GM18498 (cell line): ENCODE data around the gene R3HDM2.

ENCODE experiments used
- ATAC-seq: cut with Tn5 transposase; IDR thresholded peaks from one replicate; pipeline ENCODE4 v1.9.1; 2021; ENCODE audit warnings: mild to moderate bottlenecking, moderate library complexity; ENCODE audit not compliant: unreplicated experiment

R3HDM2 gene

DNA sequence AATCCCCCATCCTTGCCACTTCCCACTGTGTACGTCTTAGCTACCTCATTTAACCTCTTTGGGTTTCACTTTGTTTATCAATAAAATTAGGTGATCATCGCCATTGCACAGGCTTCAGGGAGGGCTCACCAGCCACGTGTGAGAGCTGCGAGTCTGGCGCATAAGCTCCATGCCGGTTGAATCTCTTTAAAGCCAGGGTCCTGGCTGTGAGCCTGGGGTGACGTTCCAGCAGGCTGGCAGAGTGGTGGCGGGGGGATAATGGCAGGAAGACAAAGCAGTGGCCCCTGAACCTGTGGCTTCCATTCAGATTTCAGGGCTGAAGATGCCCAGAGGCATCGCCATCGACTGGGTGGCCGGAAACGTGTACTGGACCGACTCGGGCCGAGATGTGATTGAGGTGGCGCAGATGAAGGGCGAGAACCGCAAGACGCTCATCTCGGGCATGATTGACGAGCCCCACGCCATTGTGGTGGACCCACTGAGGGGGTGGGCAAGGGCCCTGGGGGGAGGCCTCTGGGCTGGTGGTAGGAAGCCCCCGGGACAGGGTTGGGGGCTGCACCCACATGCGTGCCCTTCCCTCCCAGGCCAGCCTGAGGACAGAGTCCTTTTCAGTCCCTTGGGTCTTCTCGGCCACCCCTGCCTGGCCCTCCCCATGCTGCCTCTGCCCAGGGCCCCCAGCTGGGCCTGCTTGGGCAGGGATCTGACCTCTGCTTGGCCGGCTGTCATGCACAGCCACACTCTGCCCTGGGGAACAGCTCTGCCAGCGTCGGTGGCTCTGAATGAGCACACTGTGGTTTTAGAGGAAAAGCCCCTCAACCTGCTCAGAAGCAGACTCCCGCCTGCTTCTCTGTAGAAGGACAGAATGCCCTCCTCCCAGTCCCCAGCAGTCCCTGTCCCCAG, 222.9 kb downstream of the R3HDM2 start:
- no peak for ATAC-seq

DNA sequence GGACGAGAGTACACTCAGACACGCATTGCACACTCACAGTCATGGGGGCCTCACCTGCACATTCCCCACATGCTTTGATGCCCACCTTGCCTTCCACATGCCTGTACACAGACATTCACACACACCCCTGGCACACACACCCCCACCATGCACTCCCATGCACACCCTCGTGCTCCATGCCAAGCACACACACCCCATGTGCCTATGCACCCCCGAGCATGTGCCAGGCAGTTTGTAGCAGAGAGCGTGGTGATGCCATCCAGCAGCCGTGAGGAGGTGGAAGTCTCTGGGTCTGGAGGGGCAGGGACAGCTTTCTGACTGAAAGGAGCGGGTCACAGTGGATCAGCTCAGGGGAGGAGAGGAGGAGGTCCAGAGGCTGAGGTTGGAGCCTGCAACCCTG, 224.9 kb downstream of the R3HDM2 start:
- no peak for ATAC-seq

GRCh38 chr12:57205186-57205585, 225.7 kb downstream of the R3HDM2 start:
- ATAC-seq = no peak

GRCh38 chr12:57204454-57204853, 226.4 kb downstream of the R3HDM2 start:
- no peak for ATAC-seq

GRCh38 chr12:57203791-57204190, 227.1 kb downstream of the R3HDM2 start:
- no peak for ATAC-seq
